PC-9 (cell line): ENCODE data around the gene MTERF1.

ENCODE experiments used
- CTCF ChIP-seq: fragments of 200-600 bp; sonication (generic); conservative IDR thresholded peaks from 2 replicates; pipeline ENCODE4 v1.6.1; 2017; ENCODE audit warnings: mixed run types, antibody characterized with exemption, mild to moderate bottlenecking, moderate library complexity
- EZH2 ChIP-seq: fragments of 200-600 bp; sonication (generic); IDR thresholded peaks from 2 replicates; pipeline ENCODE4 v1.8.0; 2017; ENCODE audit warnings: antibody characterized with exemption, low read depth

- TF ChIP-seq CTCF (no peak), EZH2 (no peak)
Measured at GRCh38 chr7:91824201-91824600, 56.3 kb downstream of the MTERF1 start.
